A549 (cell line): ENCODE data around the gene SPECC1. TPM values are rescaled to one million over a fixed set of nuclear protein-coding genes. Genes with fewer than 3 reads are reported as not detected.

Experiments
- ATAC-seq, 2 experiments: fragments of 200-7000 bp in 1 of 2; fragments of >200 bp in 1 of 2; cut with Nextera tagmentation in 1 of 2; cut with Tn5 transposase in 1 of 2; 3 replicates each; pipeline versions ENCODE4 v1.8.0 to v1.9.1; 2018 to 2020; ENCODE audit warnings: mild to moderate bottlenecking in 1 of 2, moderate library complexity in 1 of 2
- CTCF ChIA-PET: fragments of 300-600 bp; sonication (Branson Sonifier 250); formaldehyde crosslinking; extraction: SDS; loops from one replicate; lab custom pipeline; 2021; ENCODE audit warnings: antibody characterized with exemption, inconsistent platforms; lab: Yijun Ruan, JAX
- POLR2A ChIA-PET: fragments of 350-600 bp; formaldehyde crosslinking; extraction: SDS; loops from one replicate; lab custom pipeline; 2021; ENCODE audit warnings: antibody characterized with exemption, inconsistent platforms; lab: Yijun Ruan, JAX
- DNase-seq, 2 experiments: peaks; one replicate each; pipeline versions ENCODE4 v3.0.0 to v3.0.0-alpha.2; 2011 to 2016; ENCODE audit warnings: low read depth in 1 of 2, low spot score in 1 of 2
- FAIRE-seq: peaks from 2 replicates; lab custom pipeline; 2011; peaks lifted over from hg19 to GRCh38; lab: Jason Lieb, UNC
- H3K27ac ChIP-seq, 2 experiments: fragments of >200 bp; sonication (Bioruptor Twin); formaldehyde crosslinking; 3 replicates each; pipeline ENCODE4 v1.5.1; 2016 to 2017
- H3K4me1 ChIP-seq: fragments of >200 bp; sonication (Bioruptor Twin); formaldehyde crosslinking; 3 replicates; pipeline ENCODE4 v1.6.1; 2016
- H3K4me2 ChIP-seq: fragments of >200 bp; sonication (Bioruptor Twin); formaldehyde crosslinking; 3 replicates; pipeline ENCODE4 v1.6.1; 2016
- H3K4me3 ChIP-seq: fragments of >200 bp; sonication (Bioruptor Twin); formaldehyde crosslinking; 3 replicates; pipeline ENCODE4 v1.5.1; 2016
- H3K9me3 ChIP-seq: fragments of >200 bp; sonication (Bioruptor Twin); formaldehyde crosslinking; 3 replicates; pipeline ENCODE4 v1.6.1; 2016
- BHLHE40 ChIP-seq: IDR thresholded peaks from 2 replicates; pipeline ENCODE4 v1.6.1; 2012; ENCODE audit warnings: low read depth, low read length, inconsistent platforms
- CEBPB ChIP-seq, 2 experiments: fragments of >200 bp in 1 of 2; sonication (Bioruptor Twin) in 1 of 2; formaldehyde crosslinking in 1 of 2; IDR thresholded peaks; 2 replicates each; pipeline ENCODE4 v1.6.1; 2012 to 2016
- CHD2 ChIP-seq: fragments of 150-350 bp; IDR thresholded peaks from 2 replicates; pipeline ENCODE4 v1.6.1; 2014; ENCODE audit warnings: low read length; ENCODE audit not compliant: partially characterized antibody
- CHD4 ChIP-seq: fragments of 200-600 bp; sonication (generic); IDR thresholded peaks from 2 replicates; pipeline ENCODE4 v1.6.1; 2016; ENCODE audit warnings: antibody characterized with exemption, mild to moderate bottlenecking, borderline replicate concordance
- EP300 ChIP-seq, 2 experiments: fragments of >200 bp; sonication (Bioruptor Twin); formaldehyde crosslinking; IDR thresholded peaks; 2 replicates in 1 of 2; 3 replicates in 1 of 2; pipeline ENCODE4 v1.6.1; 2016 to 2017
- HDAC2 ChIP-seq: fragments of 200-600 bp; sonication (generic); IDR thresholded peaks from 2 replicates; pipeline ENCODE4 v1.6.1; 2016
- HOXA7 ChIP-seq: fragments of 250-450 bp; sonication (Bioruptor Pico); IDR thresholded peaks from 2 replicates; pipeline ENCODE4 v1.5.0; 2020; ENCODE audit warnings: mild to moderate bottlenecking, moderate library complexity
- KDM5A ChIP-seq: fragments of 200-600 bp; sonication (generic); IDR thresholded peaks from 2 replicates; pipeline ENCODE4 v1.6.1; 2016; ENCODE audit warnings: antibody characterized with exemption, mild to moderate bottlenecking
- MAZ ChIP-seq: fragments of 150-350 bp; IDR thresholded peaks from 2 replicates; pipeline ENCODE4 v1.6.1; 2014; ENCODE audit warnings: antibody characterized with exemption, low read depth, low read length, borderline replicate concordance
- MYC ChIP-seq: IDR thresholded peaks from 2 replicates; pipeline ENCODE4 v1.6.1; 2012; ENCODE audit warnings: mild to moderate bottlenecking, inconsistent platforms, low read length, improper control_type of control experiment, borderline replicate concordance
- NR3C1 ChIP-seq: fragments of >200 bp; sonication (Bioruptor Twin); formaldehyde crosslinking; IDR thresholded peaks from 3 replicates; pipeline ENCODE4 v1.6.1; 2017
- RNF2 ChIP-seq: fragments of 200-600 bp; sonication (generic); IDR thresholded peaks from 2 replicates; pipeline ENCODE4 v1.6.1; 2016; ENCODE audit warnings: low read depth, mild to moderate bottlenecking, antibody characterized with exemption, moderate library complexity, borderline replicate concordance
- SMC3 ChIP-seq: fragments of >200 bp; sonication (Bioruptor Twin); formaldehyde crosslinking; IDR thresholded peaks from 3 replicates; pipeline ENCODE4 v1.6.1; 2018; ENCODE audit warnings: inconsistent platforms
- TFCP2L1 ChIP-seq: fragments of 250-450 bp; sonication (Bioruptor Pico); IDR thresholded peaks from 2 replicates; pipeline ENCODE4 v1.5.0; 2021; ENCODE audit warnings: mild to moderate bottlenecking
- ZFP36 ChIP-seq: fragments of 450-650 bp; IDR thresholded peaks from 2 replicates; pipeline ENCODE4 v1.6.1; 2014; ENCODE audit warnings: borderline replicate concordance; ENCODE audit not compliant: partially characterized antibody
- ZNF302 ChIP-seq: fragments of 250-450 bp; sonication (Bioruptor Pico); IDR thresholded peaks from 2 replicates; pipeline ENCODE4 v1.9.0; 2021; ENCODE audit warnings: inconsistent platforms, mild to moderate bottlenecking, moderate library complexity
- WGBS: methylation state at CpG from one replicate; pipeline ENCODE4 v1.1.6; 2017; ENCODE audit errors: missing lambda C conversion rate; 5-methylcytosine and 5-hydroxymethylcytosine counted together
- polyA plus RNA-seq, 4 experiments: library from polyadenylated mRNA; depleted of rRNA in 3 of 4; stranded (reverse); fragments of >200 nt; fragmentation: RNase III in 1 of 4; extraction: RNeasy Plus Mini Kit Qiagen cat#74134 plus additional on column Dnase treatment in 1 of 4; gene quantifications; 2 replicates in 3 of 4; 3 replicates in 1 of 4; pipeline ENCODE4 v1.2.3, GENCODE V29; 2011 to 2017
- TF ChIP-seq, protein P1 (sequence below): fragments of 250-450 bp; sonication (Bioruptor Pico); IDR thresholded peaks from 2 replicates; pipeline ENCODE4 v1.5.0; 2021; ENCODE audit warnings: mild to moderate bottlenecking, moderate library complexity, borderline replicate concordance
- TF ChIP-seq, protein P2 (sequence below): fragments of 200-600 bp; sonication (generic); IDR thresholded peaks from 2 replicates; pipeline ENCODE4 v1.6.1; 2016; ENCODE audit warnings: antibody characterized with exemption, mild to moderate bottlenecking, moderate library complexity
- TF ChIP-seq, protein P3 (sequence below): fragments of 450-650 bp; IDR thresholded peaks from 2 replicates; pipeline ENCODE4 v1.6.1; 2014; ENCODE audit warnings: antibody characterized with exemption
- TF ChIP-seq, protein P4 (sequence below): IDR thresholded peaks from 2 replicates; pipeline ENCODE4 v1.6.1; 2012; ENCODE audit warnings: low read depth, borderline replicate concordance
- TF ChIP-seq, protein P5 (sequence below): fragments of >200 bp; sonication (Bioruptor Twin); formaldehyde crosslinking; IDR thresholded peaks from 2 replicates; pipeline ENCODE4 v1.6.1; 2016
- TF ChIP-seq, protein P6 (sequence below): IDR thresholded peaks from 2 replicates; pipeline ENCODE4 v1.6.1; 2012

The SPECC1 gene
- polyA plus RNA-seq, 2 of the 4 experiments (the other 2 are of a cell fraction) = 45.1 to 66.2 TPM

DNA sequence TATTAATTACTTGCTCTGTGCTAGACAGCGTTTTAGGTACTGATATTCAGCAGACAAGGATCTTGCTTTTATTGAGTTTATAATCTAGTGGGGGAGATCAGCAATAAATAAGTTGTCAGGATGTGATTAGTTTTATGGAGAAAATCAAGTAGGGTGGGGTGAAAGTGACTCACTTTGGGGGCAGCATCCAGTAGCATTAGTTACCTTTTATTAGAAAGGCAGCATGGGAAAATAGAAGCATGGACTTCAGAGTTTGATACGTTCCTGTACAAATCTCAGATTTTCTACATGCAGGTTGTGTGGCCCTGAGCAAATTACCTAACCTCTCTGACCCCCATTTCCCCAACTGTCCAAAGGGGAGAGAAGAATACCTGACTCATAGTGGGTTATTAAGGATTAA lies 42.5 kb downstream of the SPECC1 start (continued):
- TF ChIP-seq, protein P1, sequence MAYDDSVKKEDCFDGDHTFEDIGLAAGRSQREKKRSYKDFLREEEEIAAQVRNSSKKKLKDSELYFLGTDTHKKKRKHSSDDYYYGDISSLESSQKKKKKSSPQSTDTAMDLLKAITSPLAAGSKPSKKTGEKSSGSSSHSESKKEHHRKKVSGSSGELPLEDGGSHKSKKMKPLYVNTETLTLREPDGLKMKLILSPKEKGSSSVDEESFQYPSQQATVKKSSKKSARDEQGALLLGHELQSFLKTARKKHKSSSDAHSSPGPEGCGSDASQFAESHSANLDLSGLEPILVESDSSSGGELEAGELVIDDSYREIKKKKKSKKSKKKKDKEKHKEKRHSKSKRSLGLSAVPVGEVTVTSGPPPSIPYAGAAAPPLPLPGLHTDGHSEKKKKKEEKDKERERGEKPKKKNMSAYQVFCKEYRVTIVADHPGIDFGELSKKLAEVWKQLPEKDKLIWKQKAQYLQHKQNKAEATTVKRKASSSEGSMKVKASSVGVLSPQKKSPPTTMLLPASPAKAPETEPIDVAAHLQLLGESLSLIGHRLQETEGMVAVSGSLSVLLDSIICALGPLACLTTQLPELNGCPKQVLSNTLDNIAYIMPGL = no peak
- no peak for TF ChIP-seq SMC3
- TF ChIP-seq, protein P2, sequence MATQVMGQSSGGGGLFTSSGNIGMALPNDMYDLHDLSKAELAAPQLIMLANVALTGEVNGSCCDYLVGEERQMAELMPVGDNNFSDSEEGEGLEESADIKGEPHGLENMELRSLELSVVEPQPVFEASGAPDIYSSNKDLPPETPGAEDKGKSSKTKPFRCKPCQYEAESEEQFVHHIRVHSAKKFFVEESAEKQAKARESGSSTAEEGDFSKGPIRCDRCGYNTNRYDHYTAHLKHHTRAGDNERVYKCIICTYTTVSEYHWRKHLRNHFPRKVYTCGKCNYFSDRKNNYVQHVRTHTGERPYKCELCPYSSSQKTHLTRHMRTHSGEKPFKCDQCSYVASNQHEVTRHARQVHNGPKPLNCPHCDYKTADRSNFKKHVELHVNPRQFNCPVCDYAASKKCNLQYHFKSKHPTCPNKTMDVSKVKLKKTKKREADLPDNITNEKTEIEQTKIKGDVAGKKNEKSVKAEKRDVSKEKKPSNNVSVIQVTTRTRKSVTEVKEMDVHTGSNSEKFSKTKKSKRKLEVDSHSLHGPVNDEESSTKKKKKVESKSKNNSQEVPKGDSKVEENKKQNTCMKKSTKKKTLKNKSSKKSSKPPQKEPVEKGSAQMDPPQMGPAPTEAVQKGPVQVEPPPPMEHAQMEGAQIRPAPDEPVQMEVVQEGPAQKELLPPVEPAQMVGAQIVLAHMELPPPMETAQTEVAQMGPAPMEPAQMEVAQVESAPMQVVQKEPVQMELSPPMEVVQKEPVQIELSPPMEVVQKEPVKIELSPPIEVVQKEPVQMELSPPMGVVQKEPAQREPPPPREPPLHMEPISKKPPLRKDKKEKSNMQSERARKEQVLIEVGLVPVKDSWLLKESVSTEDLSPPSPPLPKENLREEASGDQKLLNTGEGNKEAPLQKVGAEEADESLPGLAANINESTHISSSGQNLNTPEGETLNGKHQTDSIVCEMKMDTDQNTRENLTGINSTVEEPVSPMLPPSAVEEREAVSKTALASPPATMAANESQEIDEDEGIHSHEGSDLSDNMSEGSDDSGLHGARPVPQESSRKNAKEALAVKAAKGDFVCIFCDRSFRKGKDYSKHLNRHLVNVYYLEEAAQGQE = no peak
- no peak for TF ChIP-seq KDM5A
- TF ChIP-seq MAZ = no peak
- TF ChIP-seq, protein P3, sequence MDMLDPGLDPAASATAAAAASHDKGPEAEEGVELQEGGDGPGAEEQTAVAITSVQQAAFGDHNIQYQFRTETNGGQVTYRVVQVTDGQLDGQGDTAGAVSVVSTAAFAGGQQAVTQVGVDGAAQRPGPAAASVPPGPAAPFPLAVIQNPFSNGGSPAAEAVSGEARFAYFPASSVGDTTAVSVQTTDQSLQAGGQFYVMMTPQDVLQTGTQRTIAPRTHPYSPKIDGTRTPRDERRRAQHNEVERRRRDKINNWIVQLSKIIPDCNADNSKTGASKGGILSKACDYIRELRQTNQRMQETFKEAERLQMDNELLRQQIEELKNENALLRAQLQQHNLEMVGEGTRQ = no peak
- TF ChIP-seq, protein P4, sequence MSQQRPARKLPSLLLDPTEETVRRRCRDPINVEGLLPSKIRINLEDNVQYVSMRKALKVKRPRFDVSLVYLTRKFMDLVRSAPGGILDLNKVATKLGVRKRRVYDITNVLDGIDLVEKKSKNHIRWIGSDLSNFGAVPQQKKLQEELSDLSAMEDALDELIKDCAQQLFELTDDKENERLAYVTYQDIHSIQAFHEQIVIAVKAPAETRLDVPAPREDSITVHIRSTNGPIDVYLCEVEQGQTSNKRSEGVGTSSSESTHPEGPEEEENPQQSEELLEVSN = no peak
- TF ChIP-seq, protein P5, sequence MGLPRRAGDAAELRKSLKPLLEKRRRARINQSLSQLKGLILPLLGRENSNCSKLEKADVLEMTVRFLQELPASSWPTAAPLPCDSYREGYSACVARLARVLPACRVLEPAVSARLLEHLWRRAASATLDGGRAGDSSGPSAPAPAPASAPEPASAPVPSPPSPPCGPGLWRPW = no peak
- no peak for TF ChIP-seq CHD4

DNA sequence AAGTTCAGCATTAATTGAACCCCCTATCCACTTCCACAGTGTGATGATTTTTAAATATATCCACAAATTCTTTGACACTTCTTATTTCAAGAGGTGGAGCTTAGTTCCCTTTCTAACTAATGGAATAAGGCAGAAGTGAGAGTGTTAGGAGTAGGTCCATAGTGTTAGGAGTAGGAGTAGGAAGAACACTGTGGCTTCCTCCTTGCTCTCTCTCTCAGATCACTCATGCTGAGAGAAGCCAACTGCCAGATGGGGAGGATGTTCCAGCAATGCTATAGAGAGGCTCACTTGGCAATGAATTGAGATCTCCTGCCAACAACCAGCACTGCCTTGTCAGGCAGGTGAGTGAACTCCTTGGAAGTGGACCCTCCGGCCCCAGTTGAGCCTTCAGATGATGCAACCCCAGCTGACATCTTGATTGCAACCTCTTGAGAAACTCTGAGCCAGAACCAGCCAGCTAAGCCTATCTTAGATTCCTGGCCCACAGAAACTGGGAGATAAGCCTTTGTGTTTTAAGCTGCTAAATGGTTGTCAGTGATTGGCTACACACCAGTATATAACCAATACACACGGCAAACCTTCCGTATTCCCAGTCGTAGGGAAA lies 44.3 kb downstream of the SPECC1 start:
- Histone ChIP-seq H3K27ac (no peak overlapping the region), H3K4me3 (no peak overlapping the region), H3K9me3 (no peaks in the 10 kb centered on the region), H3K4me1 (0 out of 3 replicates have a peak, but pooled peaks cover 9% of the 10 kb centered on the region), H3K4me2 (no peak overlapping the region)
- ChIA-PET CTCF (interaction anchor here (1.0 to 2.3 kb wide), 2 partner anchors 14 to 43 kb away, joined by 4 to 7 read pairs; no protein-coding TSS in a partner anchor), POLR2A (no interaction called here)
- FAIRE-seq (no peak), DNase-seq (peak in 1 of 2 experiments; percentile 31), ATAC-seq (0 out of 6 replicates have a peak, but pooled peaks of 1 of the 2 experiments have one; percentile 13)
- TF ChIP-seq CEBPB (IDR thresholded peaks at IDR 0.05) = 0 out of 4 replicates have a peak, but pooled peaks of 1 of the 2 experiments have one; percentile 5
- no peak for TF ChIP-seq CHD2
- WGBS = 95% methylated on average over 4 of the region's 4 CpGs

DNA sequence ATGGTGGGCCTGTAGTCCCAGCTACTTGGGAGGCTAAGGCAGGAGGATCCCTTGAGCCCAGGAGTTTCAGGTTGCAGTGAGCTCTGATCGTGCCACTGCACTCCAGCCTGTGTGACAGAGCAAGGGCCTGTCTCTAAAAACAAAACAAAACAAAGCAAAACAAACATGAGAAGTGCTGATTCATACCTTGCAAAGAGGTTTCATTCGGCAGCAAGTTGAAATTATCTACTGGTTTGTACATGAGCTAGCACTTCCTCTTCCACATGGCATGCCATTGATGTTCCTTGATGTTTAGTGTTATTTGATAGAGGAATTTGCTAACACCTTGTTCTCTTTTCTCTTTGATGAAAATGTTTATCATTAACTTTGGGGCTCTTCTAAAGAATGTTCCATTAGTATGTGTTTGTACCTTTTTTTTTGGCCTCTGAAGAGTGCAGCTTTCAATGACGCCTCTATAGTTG lies 50.6 kb downstream of the SPECC1 start:
- H3K27ac ChIP-seq = peak overlapping the region; percentile 89 to 90
- ATAC-seq = peak; percentile 58 to 75
- ChIA-PET POLR2A (interaction anchor here (0.6 to 1.2 kb wide), 2 partner anchors 50 to 67 kb away, joined by 3 to 5 read pairs; no protein-coding TSS in a partner anchor), CTCF (interaction anchor here (0.6 to 1.6 kb wide), 3 partner anchors 50 to 65 kb away, joined by 3 to 15 read pairs (median 4); partner anchors contain the start of gene SPECC1)
- no peaks in the 10 kb centered on the region for H3K9me3 ChIP-seq
- H3K4me1 ChIP-seq = peaks cover 67% of the 10 kb centered on the region
- peak overlapping the region; percentile 60 for H3K4me2 ChIP-seq
- no peak overlapping the region for H3K4me3 ChIP-seq
- WGBS = 15% methylated on average over 3 of the region's 3 CpGs
- DNase-seq = peak; percentile 52 to 93
- FAIRE-seq = peak; percentile 100
- no peak for TF ChIP-seq HDAC2
- no peak for TF ChIP-seq RNF2
- TF ChIP-seq HOXA7 = peak; percentile 90
- peak; percentile 35; the same call in 1 of the 2 replicates for TF ChIP-seq MYC
- TF ChIP-seq, protein P1 = peak; percentile 63; the same call in 1 of the 2 replicates
- no peak; a peak in 1 of 4 replicates for TF ChIP-seq CEBPB (IDR thresholded peaks at IDR 0.05)
- no peak for TF ChIP-seq ZFP36
- no peak for TF ChIP-seq BHLHE40
- no peak for TF ChIP-seq NR3C1
- TF ChIP-seq, protein P6, sequence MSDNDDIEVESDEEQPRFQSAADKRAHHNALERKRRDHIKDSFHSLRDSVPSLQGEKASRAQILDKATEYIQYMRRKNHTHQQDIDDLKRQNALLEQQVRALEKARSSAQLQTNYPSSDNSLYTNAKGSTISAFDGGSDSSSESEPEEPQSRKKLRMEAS = peak; percentile 96
- TF ChIP-seq TFCP2L1 (CRISPR knock-in tag) = no peak
- TF ChIP-seq CHD2 = no peak
- TF ChIP-seq, protein P3 = no peak
- TF ChIP-seq EP300 (IDR thresholded peaks at IDR 0.05) = no peak; a peak in 1 of 5 replicates
- peak; percentile 98 for TF ChIP-seq ZNF302
